Activated T-cell treated with anti-CD3 and anti-CD28 coated beads for 24 hours (primary cell): ENCODE results near the gene DELE1.
"Not testable (repeated sequence)": the region's sequence is repeated elsewhere in the genome, so short reads cannot be mapped to it uniquely, and the experiment has no call there.

ENCODE experiments used
- DNase-seq: peaks from one replicate; pipeline ENCODE4 v3.0.0-alpha.2; 2020; ENCODE audit warnings: low read depth

Gene DELE1

DNA sequence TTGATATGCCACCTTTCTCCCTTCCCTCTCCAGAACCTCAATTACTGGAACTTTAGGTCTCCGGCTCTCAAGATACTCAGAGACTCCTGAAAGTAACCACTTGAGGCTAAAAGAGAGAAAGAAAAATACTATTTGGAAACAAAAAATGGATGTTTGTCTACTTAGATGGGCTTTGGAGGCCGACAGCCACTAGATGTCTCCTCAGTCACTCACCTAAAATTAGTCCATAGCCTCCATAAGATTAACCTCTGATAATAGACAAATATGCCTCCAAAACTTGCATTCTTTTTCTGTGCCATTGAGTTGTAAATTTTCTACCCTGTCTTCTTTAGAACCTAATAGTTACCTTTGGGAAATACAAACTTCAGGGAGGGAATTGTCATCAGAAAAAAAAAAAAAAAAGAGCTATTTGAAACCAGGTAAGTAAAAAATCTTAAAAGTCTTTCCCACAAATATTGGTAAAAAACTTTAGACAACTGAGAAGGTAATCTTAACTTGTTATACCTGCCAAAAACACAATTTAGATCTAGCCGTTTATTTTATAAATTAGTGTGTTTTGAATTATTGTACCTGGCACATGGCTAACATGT lies 34.3 kb upstream of the DELE1 start:
- no peak for DNase-seq

DNA sequence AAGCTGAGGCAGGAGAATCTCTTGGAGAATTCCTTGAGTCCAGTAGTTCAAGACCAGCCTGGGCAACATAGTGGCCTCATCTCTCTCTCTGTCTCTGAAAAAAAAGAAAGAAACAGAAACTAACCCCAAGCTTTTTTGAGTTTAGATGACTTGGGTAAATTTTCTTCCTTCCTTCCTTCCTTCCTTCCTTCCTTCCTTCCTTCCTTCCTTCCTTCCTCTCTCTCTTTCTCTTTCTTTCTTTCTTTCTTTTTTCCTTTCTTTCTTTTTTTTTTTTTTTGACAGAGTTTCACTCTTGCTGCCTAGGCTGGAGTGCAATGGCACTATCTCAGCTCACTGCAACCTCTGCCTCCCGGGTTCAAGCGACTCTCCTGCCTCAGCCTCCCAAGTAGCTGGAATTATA lies 33.2 kb upstream of the DELE1 start:
- not testable (repeated sequence) for DNase-seq

DNA sequence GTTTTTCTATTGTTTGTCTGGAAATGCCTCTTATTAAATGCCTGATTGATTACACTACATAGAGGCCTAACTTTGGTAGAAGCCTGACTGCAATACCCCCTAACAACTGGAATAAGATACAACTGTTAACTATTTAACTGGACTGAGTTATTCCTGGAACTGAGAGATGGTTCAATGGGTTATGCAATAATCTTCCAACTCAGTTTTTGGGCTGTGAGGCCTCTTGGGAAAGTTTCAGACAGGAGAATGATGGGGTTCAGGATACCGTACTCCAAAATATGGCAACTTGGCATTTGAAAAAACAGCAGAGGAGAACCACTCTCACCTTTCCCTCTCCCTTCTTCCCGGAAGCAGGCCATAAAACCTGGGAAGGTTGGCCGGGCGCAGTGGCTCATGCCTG lies 26.2 kb upstream of the DELE1 start:
- no peak for DNase-seq

DNA sequence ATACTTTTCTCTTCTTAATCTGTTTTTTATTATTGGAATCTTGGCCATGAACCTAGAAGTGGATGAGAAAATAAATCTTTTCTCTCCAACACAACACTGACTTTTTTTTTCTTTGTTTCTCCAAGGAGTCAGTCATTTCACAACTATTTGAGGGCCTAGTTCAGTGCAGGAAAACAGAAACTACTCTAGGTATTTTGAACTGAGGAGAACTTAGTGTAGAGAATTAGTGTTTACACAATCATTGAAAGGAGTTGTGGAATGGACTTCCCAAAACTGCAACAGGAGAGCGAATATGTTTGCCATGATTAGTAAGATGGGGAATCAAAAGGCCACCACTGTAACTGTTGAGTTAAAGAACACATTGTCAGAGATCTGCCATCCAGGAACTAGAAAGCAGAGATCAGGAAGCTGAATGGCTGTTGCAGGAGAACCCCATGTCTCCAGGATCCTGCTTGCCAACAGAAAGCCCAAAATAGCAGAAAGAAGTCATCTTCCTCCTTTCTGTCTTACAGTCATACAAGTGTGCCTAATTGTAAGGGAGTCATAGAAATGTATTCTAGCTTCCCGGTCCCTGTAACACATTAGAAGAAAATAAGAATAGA lies 25.1 kb upstream of the DELE1 start:
- no peak for DNase-seq

DNA sequence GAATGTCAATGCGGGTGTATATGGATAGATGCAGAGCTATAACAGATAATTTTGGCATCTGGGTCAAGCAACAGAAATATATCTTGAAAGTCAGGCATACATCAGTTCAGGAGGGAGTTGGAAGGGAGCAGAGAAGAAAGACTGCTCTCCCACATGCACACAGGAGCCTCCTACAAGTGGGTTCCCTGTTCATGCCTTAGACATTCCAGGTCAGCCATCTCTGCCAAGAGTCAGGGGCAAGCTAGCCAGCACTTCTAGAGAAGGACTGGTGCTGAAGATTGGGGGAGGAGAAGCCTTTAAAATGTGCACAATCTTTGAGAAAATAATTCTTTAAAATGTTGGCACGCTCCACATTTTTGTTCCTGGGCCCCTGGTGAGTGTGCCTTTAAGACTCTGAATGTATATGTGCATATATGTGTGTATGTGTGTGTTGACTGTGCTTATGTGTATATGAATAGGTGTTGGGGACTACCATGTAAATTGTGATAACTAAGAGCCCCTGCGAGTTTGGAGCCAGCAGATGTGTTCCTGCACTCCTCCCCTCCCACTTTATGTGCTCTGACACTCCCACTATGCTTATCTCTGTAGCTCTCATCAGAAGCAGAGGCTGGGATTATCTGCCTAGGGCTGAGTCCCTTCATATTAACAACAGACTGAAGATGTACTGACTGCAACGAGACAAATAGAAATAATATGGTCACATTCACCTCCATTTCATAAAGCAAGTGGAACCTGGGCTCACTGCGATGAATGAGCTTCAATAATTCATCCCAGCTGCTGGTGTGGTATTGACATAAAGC lies 21.5 kb upstream of the DELE1 start:
- no peak for DNase-seq

DNA sequence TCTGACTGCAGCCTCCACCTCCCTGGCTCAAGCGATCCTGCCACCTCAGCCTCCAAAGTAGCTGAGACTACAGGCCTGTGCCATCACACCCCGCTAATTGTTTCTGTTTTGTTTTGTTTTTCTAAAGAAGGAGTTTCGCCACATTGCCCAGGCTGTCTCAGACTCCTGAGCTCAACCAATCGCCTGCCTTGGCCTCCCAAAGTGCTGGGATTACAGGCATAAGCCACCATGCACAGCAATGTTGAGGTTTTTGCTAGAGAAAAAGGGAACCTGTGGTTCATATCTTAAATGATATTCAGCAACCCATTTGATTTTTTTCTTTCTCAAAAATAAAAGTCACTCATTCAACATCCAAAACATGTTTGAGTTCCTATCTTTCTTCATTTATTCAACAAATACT lies 20.4 kb upstream of the DELE1 start:
- DNase-seq: no peak

DNA sequence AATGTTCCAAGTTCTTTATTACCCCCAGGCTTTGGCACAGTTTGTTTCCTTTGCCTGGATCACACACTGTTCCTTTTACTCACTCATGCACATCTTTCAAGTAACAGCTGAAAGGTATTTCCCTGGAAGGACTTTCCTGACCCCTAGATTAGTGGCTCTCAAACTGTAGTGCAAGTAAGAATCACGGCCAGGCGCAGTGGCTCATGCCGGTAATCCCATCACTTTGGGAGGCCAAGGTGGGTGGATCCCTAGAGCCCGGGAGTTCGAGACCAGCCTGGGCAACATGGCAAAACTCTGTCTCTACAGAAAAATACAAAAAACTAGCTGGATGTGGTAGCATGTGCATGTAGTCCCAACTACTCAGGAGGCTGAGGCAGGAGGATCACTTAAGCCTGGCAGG lies 19.1 kb upstream of the DELE1 start:
- no peak for DNase-seq

DNA sequence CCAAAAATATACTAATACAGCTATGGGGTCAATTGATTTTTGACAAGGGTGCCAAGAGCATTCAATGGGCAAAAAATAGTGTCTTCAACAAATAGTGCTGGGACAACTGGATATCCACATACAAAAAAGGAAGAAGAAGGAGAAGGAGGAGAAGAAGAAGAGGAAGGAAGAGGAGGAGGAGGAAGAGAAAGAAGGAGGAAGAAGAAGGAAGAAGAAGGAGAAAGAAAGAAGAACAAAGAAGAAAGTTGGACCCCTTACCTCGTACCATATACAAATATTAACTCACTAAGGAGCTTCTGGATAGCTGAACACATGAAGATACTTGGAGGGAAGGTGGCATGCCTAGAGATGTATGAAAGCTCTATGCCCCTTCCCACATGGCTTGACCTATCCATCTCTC lies 17.2 kb upstream of the DELE1 start:
- no peak for DNase-seq

DNA sequence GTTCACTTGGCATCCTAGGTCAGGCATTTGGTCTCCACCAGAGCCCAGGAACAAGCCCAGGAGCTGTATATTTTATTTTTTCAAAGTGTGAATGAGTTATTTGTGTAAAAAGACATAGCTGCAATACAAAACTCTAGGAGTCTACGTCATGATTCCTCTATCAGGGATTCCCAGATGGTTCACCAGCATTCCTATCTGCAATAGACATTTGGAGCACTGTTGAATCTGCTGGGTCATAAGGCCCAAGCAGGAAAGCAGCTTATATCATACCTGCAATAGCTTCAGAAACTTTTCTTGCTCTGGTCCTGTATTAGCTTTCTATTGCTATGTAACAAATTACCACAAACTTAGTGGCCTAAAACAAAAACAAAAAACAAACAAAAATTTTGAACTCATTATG lies 16.7 kb upstream of the DELE1 start:
- no peak for DNase-seq

DNA sequence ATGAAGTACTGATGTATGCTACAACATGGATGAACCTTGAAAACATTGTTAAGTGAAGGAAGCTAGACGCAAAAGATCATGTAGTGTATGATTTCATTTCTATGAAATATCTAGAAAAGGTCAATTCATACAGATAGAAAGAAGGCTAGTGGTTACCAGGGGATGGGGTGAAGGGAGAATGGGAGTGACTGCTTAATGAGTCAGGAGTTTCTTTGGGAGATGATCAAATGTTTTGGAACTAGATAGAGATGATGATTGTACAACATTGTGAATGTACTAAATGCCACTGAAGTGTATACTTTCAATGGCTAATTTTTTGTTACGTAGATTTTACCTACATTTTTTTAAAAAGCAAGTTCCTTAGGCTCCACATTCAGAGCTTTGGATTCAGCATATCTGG lies 14.9 kb upstream of the DELE1 start:
- no peak for DNase-seq

DNA sequence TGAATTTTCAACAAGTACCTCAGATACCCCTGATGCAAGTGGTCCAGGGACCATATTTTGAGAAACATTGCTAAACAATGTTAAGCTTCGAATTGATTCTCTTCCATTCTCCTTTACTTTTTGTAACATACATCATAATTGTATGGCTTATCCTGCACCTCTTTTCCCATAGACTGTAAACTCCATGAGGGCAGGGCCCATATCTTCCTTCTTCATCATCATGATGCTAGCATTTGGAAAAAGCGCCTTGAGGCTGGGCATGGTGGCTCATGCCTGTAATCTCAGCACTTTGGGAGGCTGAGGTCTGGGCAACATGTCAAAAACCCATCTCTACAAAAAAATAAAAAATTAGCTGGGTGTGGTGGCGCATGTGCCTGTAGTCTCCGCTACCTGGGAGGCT lies 14.5 kb upstream of the DELE1 start:
- DNase-seq: no peak

DNA sequence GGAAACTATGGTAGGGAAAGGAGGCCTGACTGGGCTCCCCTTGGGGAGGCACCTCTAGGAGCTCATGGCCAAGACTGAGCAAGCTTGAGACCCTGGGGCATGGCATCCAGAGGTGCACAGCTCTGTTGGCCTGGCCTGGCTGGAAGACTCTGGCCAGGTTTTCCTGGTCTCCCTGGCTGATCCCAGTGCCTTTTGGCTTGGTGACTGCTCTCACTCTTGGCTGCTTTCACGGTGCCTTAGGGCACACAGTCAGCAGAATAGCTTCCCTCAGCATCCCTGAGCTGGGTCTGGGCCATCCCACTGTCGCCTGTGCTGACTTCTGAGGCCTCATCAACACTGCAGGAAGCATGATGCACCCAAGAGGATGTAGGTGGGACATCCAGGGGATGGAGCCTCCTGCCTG lies 13.4 kb upstream of the DELE1 start:
- no peak for DNase-seq

DNA sequence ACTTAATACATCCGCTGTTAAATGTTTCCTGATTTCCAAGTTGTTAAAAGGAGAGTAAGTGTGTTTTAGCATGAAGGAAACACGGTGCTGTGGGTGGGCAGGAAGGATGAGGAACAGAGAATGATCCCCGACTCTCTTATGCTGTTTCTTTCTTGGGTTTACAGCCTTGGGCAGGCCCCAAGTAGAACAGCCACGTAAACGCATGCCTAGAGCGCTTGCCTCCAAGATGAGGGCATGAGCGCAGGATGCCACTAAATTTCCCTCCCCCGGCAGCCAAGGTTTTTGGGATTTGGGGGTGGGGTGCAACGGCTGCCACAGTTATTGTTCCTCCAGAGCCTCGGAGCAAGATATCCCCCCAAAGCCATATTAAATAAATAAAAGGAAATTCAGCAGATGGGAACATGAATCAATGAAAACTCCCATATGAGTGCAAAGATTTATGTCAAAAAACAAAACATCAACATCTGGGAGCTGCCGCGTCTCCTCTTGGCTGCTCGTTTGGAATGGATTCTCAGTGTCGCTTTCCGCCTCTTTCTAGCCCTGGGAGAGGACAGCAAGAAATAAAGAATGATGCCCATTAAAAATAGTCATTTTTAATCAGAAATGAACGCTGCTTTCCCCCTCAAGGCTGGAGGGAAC lies 10.0 kb upstream of the DELE1 start:
- DNase-seq: no peak

DNA sequence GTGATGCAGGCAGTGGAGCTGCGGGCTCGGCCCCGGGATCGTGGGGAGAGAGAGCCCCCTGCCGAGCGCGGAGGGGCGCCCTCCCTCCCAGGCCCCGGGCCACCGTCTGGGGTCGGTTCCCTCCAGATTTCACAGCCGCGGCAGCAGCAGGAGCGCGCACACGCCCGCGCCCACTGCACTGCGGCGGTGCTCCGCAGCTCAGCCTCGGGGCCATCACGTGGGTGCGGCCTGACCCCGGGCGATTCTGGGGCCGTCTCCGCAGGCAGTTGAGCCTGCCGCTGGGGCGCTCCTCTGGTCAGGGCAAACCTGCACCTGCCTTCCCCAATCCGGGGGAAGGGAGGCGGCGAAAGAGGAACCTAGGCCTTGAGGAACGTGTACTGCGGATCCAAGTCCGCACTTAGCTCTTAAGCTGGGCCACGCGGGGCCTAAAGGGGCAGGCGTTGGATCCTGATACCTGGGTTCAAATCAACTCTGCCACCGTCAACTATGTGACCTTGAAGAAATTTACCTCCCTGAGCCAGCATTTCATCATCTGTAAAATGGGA lies 9.4 kb upstream of the DELE1 start:
- peak; percentile 2 for DNase-seq

DNA sequence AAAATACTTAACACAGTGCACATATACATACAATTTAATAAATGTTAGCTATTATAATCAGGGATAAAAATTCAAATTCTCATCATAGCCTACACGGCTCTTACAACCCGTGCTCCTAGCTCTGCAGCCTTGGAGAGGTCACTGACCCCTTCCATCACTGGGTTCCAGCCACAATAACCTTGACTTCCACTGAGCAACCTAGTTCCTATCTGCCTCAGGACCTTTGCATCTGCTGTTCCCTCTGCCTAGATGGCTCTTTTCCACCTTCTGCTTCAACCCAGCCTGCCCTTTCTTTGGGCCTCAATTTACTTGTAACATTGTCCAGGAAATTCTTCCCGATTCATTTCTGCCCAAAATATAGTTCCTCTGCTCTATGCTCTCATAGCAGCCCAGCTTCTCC lies 8.9 kb upstream of the DELE1 start:
- no peak for DNase-seq

DNA sequence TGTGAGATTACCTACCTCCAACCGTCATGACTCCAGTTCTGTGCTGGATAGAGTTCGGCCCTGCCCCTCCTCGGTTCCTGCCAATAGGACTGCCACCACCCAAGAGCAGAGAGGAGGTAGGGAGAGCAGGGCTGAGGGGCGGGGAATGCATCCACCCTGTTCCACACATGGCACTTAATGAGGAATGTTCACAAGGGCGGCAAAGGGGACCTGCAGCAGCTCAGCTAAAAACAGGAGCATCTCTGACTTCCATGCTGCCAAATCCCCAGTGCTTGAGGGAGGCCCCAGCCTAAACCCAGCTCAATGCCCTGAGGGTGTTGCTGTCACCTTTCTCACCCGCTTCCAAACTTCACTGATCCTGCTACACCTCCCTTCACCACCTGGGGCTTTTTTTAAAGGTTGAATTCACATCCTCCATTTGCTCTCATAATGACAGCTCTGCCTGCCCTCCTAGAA lies 7.8 kb upstream of the DELE1 start:
- DNase-seq: no peak

DNA sequence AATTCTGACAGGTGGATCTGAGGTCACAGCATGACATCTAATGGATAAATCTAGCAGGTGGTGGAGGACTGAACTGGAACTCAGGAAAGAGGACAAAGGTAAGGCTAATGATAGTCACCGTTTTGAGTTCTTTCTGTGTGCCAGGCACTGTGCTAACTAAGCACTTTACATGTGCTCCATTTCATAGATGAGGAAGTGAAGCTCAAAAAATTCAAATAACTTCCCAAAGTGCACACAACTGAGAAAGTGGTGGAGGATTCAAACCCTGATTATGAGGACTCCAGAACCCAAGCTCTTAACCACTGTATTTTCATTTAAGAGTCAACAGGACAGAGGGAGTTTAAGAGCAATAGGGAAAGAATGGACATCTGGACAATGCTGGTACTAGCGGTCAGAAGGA lies 7.1 kb upstream of the DELE1 start:
- DNase-seq: no peak

DNA sequence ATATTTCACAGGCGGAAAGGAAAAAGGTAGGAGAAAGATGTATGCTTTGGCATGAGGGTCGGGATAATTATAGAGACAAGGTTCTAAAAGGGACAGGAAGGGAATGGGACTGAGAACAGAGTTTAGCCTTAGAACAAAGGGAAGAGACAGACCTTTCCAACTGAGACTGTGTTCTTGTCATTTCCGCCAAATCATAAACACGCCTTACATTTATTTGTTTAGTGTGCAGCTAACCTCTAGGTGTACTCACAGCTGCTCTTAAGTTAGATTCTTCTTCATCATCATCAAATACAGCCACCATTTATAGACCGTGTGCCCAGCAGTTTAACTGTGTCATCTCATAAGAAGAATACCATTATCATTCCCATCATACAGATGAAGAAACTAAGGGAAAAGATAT lies 5.9 kb upstream of the DELE1 start:
- DNase-seq: no peak

DNA sequence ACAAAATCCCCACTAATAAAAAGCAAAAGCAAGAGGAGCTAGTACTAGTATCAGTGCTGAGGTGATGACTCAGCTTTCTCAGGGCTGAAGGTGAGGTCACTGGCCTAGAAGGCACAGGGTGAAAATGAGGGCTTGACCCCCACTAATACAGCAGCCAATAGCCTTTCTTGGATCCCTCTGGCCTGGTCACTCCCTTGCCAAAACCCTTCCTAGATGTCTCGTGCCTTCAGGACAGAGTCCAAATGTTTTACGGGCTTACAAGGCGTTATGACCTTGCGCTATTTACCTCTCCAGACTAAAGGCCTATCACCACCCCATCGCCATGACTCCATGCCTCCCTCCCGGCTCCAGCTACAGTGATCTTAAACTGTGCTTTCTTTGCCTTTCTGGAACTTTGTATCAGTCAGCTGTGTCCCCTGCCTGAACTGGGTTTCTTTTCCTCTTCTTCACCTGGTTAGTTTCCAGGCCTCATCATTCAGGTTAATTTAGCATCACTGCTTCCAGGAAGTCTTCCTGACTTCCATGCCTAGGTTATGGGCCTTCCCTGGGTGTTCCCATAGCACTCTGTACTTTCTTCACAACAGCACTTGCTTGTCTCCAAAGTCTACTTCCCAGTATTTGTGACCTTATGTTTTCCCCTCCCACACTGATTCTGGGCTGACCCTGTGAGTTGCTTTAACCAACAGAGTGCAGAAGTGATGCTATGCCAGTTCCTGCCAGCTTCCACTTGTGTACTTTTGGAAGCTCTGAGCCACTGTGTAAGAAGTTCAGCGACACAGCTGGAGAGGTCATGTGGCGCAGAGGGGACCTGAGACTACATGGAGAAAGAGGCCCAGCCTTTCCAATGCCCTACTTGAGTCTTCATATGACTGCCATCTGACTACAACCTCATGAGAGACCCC lies 4.2 kb upstream of the DELE1 start:
- no peak for DNase-seq

DNA sequence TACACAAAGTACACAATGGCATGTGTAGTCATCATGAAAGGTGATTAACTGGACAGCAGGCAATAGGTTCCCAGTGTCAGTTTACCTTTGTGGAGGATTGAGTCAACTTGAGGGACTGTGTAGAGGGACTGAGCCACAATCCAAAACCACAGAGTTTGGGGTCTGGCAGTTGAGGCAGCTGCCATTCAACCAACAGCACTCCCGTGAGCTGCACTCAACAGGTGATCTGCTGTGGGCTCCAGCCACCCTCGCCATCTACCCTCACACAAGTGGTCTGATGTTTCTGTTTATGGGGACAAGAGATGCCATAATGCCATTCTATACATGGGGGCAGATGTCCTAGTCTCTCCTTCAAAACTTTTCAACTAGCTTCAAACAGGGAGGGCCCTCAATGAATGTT lies 2.9 kb upstream of the DELE1 start:
- DNase-seq: no peak

DNA sequence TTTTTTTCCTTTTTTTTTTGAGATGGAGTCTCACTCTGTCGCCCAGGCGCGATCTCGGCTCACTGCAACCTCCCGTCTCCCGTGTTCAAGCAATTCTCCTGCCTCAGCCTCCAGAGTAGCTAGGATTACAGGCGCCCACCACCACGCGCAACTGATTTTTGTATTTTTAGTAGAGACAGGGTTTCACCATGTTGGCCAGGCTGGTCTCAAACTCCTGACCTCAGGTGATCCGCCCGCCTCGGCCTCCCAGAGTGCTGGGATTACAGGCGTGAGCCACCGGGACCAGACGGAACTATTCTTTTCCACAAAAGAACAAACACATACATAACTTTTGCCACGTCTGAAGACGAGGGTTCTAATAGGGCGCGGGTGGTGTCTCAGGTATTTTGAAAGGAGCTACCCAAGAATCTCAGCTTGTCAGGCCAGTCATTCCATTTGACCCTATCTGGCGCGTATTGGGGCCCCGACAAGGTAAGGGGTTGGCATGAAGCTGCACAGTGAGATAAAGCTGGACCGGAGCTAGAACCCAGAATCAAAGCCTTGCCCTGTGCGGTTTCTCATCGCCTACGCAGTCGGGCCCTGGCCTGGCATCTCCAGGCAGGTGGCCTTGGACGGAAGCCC lies 734 bp upstream of the DELE1 start:
- not testable (repeated sequence) for DNase-seq
